GM12801 (cell line): ENCODE measurements around the gene MCF2L2.

Source experiments
- CTCF ChIP-seq: IDR thresholded peaks from one replicate; pipeline ENCODE4 v1.5.1; 2011; ENCODE audit warnings: control low read depth; ENCODE audit not compliant: insufficient read length; ENCODE audit errors: extremely low read depth

The MCF2L2 gene

DNA sequence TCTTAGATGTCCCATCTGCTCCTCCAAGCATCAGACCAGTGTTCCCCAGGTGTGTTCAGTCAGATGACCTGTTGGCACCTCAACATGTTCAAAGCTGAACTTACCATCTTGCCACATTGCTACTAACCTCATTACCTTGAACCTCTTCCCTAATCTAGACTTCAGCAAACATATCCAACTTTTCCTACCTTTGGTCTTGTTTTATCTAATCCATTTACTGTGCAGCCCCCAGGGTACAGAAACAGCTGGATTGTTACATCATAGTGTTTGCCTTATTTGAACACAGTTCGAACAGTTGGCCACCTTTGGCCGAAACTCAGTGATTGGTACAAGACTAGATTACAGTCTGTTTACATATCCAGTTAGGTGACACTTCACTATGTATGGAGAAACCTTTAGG lies 36.1 kb upstream of the MCF2L2 start:
- TF ChIP-seq CTCF = no peak

DNA sequence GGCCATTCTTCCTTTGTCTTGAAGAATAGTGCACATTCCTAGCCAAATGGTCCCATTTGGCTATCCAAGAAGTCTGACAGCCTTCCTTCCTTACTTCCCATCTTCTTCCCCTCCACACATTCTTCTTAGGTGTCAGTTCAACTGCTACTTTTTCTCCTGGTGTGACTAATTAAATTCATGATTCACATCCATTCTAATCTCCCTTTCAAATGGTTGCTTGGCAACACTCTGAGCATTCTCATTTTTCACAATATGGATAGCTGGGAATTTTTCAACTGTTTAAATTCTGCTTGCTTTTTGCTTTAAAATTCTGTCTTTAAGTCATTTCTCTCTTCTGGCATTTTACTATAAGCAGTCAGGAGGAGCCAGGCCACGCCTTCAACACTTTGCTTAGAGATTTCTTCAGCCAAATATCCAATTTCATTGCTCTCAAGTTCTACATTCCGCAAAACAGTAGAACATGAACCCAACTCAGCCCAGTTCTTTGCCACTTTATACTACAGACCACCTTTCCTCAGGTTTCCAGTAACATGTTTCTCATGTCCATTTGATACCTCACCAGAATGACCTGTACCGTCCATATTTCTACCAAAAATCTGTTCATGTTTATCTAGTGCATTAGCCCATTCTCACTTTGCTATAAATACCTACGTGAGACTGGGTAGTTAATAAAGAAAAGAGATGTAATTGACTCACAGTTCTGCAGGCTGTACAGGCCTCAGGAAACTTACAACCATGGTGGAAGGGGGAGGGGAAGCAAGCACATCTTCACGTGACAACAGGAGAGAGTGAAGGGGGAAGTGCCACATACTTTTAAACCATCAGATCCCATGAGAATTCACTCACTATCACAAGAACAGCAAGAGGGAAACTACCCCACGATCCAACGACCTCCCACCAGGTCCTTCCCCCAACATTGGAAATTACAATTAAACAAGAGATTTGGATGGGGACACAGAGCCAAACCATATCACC lies 31.9 kb upstream of the MCF2L2 start:
- no peak for TF ChIP-seq CTCF

GRCh38 chr3:183455089-183455488 lies 26.7 kb upstream of the MCF2L2 start:
- no peak for TF ChIP-seq CTCF

GRCh38 chr3:183454064-183454463 lies 25.6 kb upstream of the MCF2L2 start:
- no peak for TF ChIP-seq CTCF

GRCh38 chr3:183449791-183450190 lies 21.4 kb upstream of the MCF2L2 start:
- TF ChIP-seq CTCF = no peak

- no peak for TF ChIP-seq CTCF
Measured at GRCh38 chr3:183449391-183449790, 21.0 kb upstream of the MCF2L2 start.

DNA sequence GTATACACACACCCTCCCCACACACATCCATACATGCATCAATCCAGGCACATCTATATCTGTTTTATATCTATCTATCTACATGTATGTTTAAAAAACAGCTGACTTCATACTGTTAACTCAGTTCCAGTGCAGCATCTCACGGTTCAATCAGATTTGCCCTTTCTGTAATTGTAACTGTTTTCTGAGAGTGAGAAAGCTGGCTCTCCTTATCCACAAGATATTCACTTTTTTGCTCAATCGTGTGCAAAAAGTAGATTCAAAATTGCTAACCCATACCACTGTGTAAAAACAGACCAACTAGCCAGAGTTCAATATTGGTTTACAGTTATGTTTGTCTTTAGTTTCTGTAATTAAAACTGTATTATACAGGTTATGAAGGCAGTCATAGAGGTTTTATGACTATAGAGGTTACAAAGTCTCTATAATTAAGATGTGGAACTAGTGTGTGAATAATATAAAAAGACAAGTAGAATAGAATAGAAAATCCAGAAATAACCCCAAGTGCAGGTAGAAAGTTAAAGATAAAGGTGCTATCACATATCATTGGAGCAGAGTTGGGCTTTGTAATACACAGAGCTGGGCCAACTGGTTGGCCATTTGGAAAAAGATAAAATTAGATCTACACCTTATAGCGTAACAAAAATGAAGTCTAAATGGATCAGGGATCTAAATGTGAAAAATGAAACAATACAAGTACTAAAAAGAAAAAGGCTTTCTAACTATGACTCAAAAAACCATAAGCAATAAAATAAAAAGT lies 20.1 kb upstream of the MCF2L2 start:
- no peak for TF ChIP-seq CTCF
